GM21390 (cell line): Measurements from ENCODE around the gene TSPEAR.
"Not testable (repeated sequence)": the region's sequence is repeated elsewhere in the genome, so short reads cannot be mapped to it uniquely, and the experiment has no call there.

Experiments
- ATAC-seq: cut with Tn5 transposase; IDR thresholded peaks from one replicate; pipeline ENCODE4 v1.9.1; 2021; ENCODE audit not compliant: unreplicated experiment

Gene TSPEAR

GRCh38 chr21:44495611-44496563, 215.5 kb downstream of the TSPEAR start:
- no peak for ATAC-seq

- no peak for ATAC-seq
Measured at GRCh38 chr21:44494956-44495355, 216.4 kb downstream of the TSPEAR start.

- no peak for ATAC-seq
Measured at GRCh38 chr21:44494418-44494817, 217.0 kb downstream of the TSPEAR start.

- ATAC-seq = no peak
Measured at GRCh38 chr21:44492567-44493385, 218.6 kb downstream of the TSPEAR start.

DNA sequence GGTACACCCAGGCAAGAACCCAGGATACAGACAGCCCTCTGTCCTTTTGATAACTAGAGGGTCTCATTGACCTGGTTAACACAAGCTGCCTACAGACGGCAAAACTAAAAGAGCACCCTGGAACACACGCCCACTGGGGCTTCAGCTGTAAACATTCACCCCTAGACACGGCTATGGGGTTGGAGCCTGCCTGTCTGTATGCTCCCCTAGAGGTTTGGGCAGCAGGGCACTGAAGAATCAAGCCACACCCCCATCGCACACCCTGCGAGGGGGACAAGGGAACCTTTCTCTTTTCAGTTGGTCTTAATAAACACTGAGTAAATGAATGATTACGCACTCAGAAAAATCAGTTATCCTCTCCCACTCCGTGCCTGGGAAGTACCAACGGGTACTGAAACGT, 220.6 kb downstream of the TSPEAR start:
- ATAC-seq = no peak

DNA sequence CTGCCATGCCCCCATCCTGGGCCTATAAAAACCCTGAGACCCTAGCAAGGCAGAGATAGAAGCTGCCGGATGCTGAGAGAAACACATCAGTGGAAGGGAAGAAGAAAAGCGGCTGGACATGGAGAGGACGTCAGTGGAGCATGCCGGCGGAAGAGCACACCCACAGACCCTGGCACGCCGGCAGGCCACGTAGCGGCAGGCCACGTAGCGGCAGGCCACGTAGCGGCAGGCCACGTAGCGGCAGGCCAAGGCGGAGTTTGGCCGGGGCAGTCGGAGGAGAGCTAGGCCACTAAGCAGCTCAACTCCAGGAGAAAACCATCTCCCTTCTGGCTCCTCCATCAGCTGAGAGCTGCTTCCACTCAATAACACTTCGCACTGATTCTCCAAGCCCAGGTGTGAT, 221.0 kb downstream of the TSPEAR start:
- ATAC-seq = no peak

DNA sequence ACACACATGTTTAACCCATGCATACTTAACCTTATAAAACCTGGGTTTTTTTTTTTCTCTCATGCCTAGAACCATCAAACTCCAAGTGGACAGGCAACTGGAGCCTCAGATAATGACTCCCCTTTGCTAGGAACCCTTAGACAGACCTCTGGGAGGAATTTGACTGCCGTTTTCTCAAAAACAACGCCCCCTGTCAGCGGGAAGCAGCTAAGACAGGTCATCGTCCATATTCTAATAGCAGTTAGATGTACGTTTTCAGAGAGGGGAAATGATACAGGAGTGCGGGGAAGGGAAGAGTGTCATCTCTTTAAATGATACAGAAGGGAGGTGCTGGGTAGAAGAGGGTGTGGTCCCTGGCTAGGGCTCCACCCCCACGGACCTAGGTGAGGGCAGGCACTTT, 221.4 kb downstream of the TSPEAR start:
- no peak for ATAC-seq

DNA sequence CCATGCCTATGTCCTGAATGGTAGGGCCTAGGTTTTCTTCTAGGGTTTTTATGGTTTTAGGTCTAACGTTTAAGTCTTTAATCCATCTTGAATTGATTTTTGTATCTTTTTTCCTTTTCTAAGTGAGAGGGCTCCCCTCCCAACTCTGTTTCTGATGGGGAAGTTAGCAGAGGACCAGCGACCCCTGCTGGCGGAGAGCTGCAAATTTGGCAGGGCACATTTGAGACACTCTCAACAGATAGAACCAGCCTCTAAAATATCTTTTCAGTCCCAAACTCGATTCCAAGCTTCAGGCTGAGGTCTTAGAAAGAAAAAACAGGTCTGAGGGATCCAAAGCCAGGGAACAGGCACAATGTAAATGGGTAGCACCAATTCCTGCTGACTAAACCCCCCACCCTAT, 223.5 kb downstream of the TSPEAR start:
- ATAC-seq = no peak

DNA sequence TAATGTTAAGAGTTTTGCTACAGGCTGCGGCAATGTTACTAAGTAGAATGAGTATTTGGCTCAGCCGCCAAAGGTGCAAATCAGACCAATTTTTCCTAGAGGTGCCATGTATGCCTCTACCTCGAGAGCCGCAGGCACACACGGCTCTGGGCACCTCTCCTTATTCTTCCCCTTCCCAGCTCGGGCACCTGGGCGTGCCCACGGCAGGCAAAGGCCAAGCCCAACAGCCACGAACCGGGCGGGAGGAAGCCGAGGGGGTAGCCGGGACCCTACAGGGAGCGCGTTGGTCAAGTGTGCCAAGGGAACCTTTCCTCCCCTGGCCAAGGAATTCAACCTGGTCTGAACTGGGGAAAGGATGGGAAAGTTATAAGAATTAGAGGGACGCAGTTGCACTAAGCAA, 225.1 kb downstream of the TSPEAR start:
- no peak for ATAC-seq

DNA sequence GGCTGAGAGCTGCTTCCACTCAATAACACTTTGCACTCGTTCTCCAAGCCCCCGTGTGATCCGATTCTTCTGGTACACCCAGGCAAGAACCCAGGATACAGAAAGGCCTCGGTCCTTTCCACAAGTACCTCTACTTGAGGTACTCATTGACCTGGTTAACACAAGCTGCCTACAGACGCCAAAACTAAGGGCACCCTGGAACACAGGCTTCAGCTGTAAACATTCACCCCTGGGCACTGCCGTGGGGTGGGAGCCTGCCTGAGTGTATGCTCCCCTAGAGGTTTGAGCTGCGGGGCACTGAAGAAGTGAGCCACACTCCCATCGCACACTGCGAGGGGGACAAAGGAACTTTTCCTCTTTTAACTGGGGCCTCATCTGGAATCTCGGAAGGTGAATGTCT, 225.6 kb downstream of the TSPEAR start:
- no peak for ATAC-seq

DNA sequence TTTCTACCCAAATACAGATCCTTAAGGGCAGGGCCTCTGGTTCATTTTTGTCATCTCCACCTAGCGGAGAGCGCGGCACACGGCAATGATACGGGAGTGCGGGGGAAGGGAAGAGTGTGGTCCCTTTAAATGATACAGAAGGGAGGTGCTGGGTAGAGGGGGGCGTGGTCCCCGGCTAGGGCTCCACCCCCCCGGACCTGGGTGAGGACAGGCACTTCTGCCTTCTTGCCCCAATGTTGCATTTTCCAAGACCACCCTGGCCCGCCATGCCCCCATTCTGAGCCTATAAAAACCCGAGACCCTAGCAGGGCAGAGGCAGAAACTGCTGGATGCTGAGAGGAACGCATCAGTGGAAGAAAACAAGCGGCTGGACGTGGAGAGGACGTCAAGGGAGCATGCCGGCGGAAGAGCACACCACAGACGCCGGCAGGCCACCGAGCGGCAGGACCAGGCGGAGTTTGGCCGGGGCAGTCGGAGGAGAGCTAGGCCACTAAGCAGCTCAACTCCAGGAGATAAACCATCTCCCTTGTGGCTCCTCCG, 226.0 kb downstream of the TSPEAR start:
- no peak for ATAC-seq

DNA sequence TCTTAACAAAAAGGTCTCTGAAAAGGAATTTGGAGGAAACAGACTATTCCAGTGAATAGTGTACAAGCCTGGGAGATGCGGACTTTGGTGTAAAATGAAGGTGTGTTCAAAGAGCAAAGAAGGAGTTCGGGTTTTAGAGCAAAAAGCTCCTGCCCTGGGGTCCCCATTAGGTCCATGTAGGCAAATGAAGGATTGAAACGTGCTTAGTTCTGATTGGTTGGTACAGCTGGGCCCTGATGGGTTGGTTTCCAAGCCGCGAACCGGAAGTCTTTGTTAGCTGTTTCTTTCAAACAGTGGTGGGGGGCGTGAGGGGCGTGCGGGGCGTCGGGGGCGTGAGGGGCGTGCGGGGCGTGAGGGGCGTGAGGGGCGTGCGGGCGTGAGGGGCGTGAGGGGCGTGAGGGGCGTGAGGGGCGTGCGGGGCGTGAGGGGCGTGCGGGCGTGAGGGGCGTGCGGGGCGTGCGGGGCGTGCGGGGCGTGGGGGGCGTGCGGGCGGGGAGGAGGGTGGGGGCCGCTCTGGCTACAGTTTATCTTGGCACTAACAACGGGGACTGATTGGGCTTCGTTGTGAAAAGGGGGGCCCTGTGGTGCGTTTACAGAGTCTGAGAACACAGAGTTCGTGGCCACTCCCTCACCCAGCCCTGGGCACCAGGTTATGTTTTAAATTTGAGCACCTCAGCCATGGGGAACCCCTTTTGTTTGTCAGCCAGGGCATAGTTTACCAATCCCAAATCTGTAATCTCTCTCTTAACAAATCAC, 226.7 kb downstream of the TSPEAR start:
- ATAC-seq = no peak

GRCh38 chr21:44483288-44484237, 227.8 kb downstream of the TSPEAR start:
- no peak for ATAC-seq

DNA sequence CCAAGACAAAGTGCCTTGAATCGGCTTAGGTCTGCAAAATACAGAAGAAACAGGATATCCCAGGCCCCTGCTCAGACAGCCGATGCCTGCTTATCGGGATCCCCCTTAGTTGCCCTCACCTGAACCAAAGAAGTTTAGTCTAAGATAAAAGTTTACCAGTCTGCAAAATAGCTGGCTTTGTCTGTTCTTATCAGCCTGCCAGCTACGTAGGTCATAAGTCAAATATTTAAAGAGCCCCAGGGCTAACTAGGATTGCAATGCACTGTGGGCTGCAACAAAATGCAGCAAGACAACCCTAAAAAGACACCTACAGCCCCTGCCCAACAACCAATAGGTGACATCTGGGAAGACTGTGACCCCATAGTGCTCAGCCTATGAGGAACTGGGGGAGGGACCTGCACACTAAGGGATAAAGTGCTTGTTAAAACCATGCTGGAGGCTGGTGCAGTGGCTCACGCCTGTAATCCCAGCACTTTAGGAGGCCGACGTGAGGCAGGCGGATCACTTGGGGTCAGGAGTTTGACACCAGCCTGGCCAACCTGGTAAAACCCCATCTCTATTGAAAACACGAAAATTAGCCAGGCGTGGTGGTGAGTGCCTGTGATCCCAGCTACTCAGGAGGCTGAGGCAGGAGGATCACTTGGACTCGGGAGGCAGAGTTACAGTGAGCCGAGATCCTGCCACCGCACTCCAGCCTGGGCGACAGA, 228.6 kb downstream of the TSPEAR start:
- ATAC-seq = no peak

GRCh38 chr21:44480200-44481053, 230.9 kb downstream of the TSPEAR start:
- no peak for ATAC-seq

GRCh38 chr21:44479556-44480199, 231.7 kb downstream of the TSPEAR start:
- not testable (repeated sequence) for ATAC-seq

- no peak for ATAC-seq
Measured at GRCh38 chr21:44478801-44479167, 232.6 kb downstream of the TSPEAR start.
